OCI-LY7 (cell line): ENCODE results near the gene ITLN2. TPM values are rescaled to one million over a fixed set of nuclear protein-coding genes. Genes with fewer than 3 reads are reported as not detected.

Experiments used
- BruUV-seq: library from RNA; stranded (reverse); fragments of 400-500 nt; replicated peaks from 2 replicates; lab custom pipeline; 2021; lab: Mats Ljungman, UMichigan
- CTCF ChIA-PET: fragments of 300-600 bp; sonication (Branson Sonifier 250); formaldehyde crosslinking; loops from one replicate; lab custom pipeline; 2022; ENCODE audit warnings: antibody characterized with exemption; ENCODE audit not compliant: unreplicated experiment; lab: Charles Lee
- POLR2A ChIA-PET: fragments of 300-600 bp; sonication (Branson Sonifier 250); formaldehyde crosslinking; loops from one replicate; lab custom pipeline; 2022; ENCODE audit warnings: antibody characterized with exemption; lab: Charles Lee
- DNase-seq: peaks from one replicate; pipeline ENCODE4 v3.0.0-alpha.2; 2015; ENCODE audit warnings: low spot score
- H2AFZ ChIP-seq: fragments of 200-600 bp; sonication (generic), shearing (Covaris generic); 2 replicates; pipeline ENCODE4 v1.6.1; 2014; ENCODE audit warnings: mild to moderate bottlenecking, antibody characterized with exemption, low read length, moderate library complexity
- H3K27ac ChIP-seq: fragments of 200-600 bp; sonication (generic); 2 replicates; pipeline ENCODE4 v1.5.1; 2014; ENCODE audit warnings: mixed run types, low read depth, mild to moderate bottlenecking, moderate library complexity, low read length, inconsistent platforms; ENCODE audit not compliant: poor library complexity, severe bottlenecking
- H3K36me3 ChIP-seq: fragments of 200-600 bp; sonication (generic); 2 replicates; pipeline ENCODE4 v1.6.1; 2014; ENCODE audit warnings: mild to moderate bottlenecking, antibody characterized with exemption, low read length, moderate library complexity, mixed read lengths; ENCODE audit not compliant: insufficient read depth
- H3K4me1 ChIP-seq: fragments of 200-600 bp; sonication (generic); 2 replicates; pipeline ENCODE4 v1.5.1; 2014; ENCODE audit warnings: mild to moderate bottlenecking, low read length; ENCODE audit not compliant: insufficient read depth, poor library complexity, severe bottlenecking
- H3K4me2 ChIP-seq: fragments of 200-600 bp; sonication (generic); 2 replicates; pipeline ENCODE4 v1.6.1; 2014; ENCODE audit warnings: mild to moderate bottlenecking, low read length
- H3K4me3 ChIP-seq: fragments of 200-600 bp; sonication (generic); 2 replicates; pipeline ENCODE4 v1.5.1; 2014; ENCODE audit warnings: mild to moderate bottlenecking, low read depth, low read length; ENCODE audit not compliant: poor library complexity, severe bottlenecking
- H3K79me2 ChIP-seq: fragments of 200-600 bp; sonication (generic); 2 replicates; pipeline ENCODE4 v1.6.1; 2016; ENCODE audit warnings: low read depth, mild to moderate bottlenecking, low read length, moderate library complexity, mixed read lengths; ENCODE audit not compliant: insufficient read depth
- H3K9me2 ChIP-seq: fragments of 200-600 bp; sonication (generic); 2 replicates; pipeline ENCODE4 v1.6.1; 2016; ENCODE audit warnings: mild to moderate bottlenecking, low read length, mixed read lengths; ENCODE audit not compliant: insufficient read depth
- H3K9me3 ChIP-seq: fragments of 200-600 bp; sonication (generic); 2 replicates; pipeline ENCODE4 v1.6.1; 2014; ENCODE audit warnings: mild to moderate bottlenecking, mixed run types, low read length, mixed read lengths
- H4K20me1 ChIP-seq: fragments of 200-600 bp; sonication (generic); 2 replicates; pipeline ENCODE4 v1.6.1; 2014; ENCODE audit warnings: mild to moderate bottlenecking, antibody characterized with exemption, low read length, moderate library complexity, mixed read lengths; ENCODE audit not compliant: insufficient read depth
- CTCF ChIP-seq: fragments of 200-600 bp; sonication (generic); conservative IDR thresholded peaks from 2 replicates; pipeline ENCODE4 v1.5.1; 2014; ENCODE audit warnings: mild to moderate bottlenecking, antibody characterized with exemption, low read length, moderate library complexity, mixed read lengths
- EZH2phosphoT487 ChIP-seq: fragments of 200-600 bp; sonication (generic); IDR thresholded peaks from 2 replicates; pipeline ENCODE4 v1.6.1; 2018; ENCODE audit warnings: low read depth, borderline replicate concordance, mild to moderate bottlenecking, mixed run types, antibody characterized with exemption, low read length, moderate library complexity, mixed read lengths
- intact Hi-C: fragments of 100-400 bp; cut with micrococcal nuclease; formaldehyde crosslinking; loops from one replicate; pipeline ENCODE4 v1.10.0; 2022; ENCODE audit not compliant: unreplicated experiment
- total RNA-seq, 2 experiments: library from RNA; depleted of rRNA in 1 of 2; stranded (reverse); fragments of >200 nt in 1 of 2; shearing (Covaris generic) in 1 of 2; gene quantifications; 2 replicates each; pipeline ENCODE4 v1.2.3, GENCODE V29; 2014 to 2022

Gene ITLN2
- total RNA-seq, 2 experiments from 2014 or later: not detected

GRCh38 chr1:160952129-160952510 lies 2.5 kb downstream of the ITLN2 start:
- H3K36me3 ChIP-seq: no peaks in the 10 kb centered on the region
- no peak for TF ChIP-seq CTCF
- no peak for TF ChIP-seq EZH2phosphoT487
- H3K4me3 ChIP-seq: no peak overlapping the region
- intact Hi-C loops: loop anchor here (10.0 kb wide), 1 partner anchor 337 kb away; no protein-coding TSS in a partner anchor
- H4K20me1 ChIP-seq: no peaks in the 10 kb centered on the region
- no peak overlapping the region for H2AFZ ChIP-seq
- no peak overlapping the region for H3K27ac ChIP-seq
- no TSS peak for BruUV-seq
- H3K4me2 ChIP-seq: no peak overlapping the region
- DNase-seq: no peak
- ChIA-PET CTCF (interaction anchor here (0.6 to 5.1 kb wide), 8 partner anchors 17 to 277 kb away, joined by 3 to 52 read pairs (median 3); partner anchors contain the start of gene ITLN1), POLR2A (interaction anchor here (0.5 to 1.6 kb wide), 6 partner anchors 8 to 135 kb away, joined by 3 to 8 read pairs (median 3); no protein-coding TSS in a partner anchor)
- no peaks in the 10 kb centered on the region for H3K9me2 ChIP-seq
- H3K9me3 ChIP-seq: no peaks in the 10 kb centered on the region
- no peaks in the 10 kb centered on the region for H3K4me1 ChIP-seq
- H3K79me2 ChIP-seq: no peaks in the 10 kb centered on the region

GRCh38 chr1:160951443-160952128 lies 3.0 kb downstream of the ITLN2 start:
- CTCF ChIA-PET: interaction anchor here (0.6 to 5.1 kb wide), 8 partner anchors 16 to 276 kb away, joined by 3 to 52 read pairs (median 3); partner anchors contain the start of gene ITLN1
- intact Hi-C loops: loop anchor here (1.0 to 10.0 kb wide), 5 partner anchors 116 to 337 kb away; no protein-coding TSS in a partner anchor
- Histone ChIP-seq H3K4me1 (no peaks in the 10 kb centered on the region), H4K20me1 (no peaks in the 10 kb centered on the region), H3K4me2 (no peak overlapping the region), H3K4me3 (no peak overlapping the region), H3K9me2 (no peaks in the 10 kb centered on the region), H3K9me3 (no peaks in the 10 kb centered on the region), H3K27ac (no peak overlapping the region), H3K36me3 (no peaks in the 10 kb centered on the region), H3K79me2 (no peaks in the 10 kb centered on the region), H2AFZ (no peak overlapping the region)
- DNase-seq: peak; percentile 80
- no TSS peak for BruUV-seq
- POLR2A ChIA-PET: interaction anchor here (0.6 to 1.6 kb wide), 4 partner anchors 115 to 120 kb away, joined by 3 to 8 read pairs (median 5); no protein-coding TSS in a partner anchor
- TF ChIP-seq EZH2phosphoT487: no peak
- peak; percentile 93 for TF ChIP-seq CTCF

- POLR2A ChIA-PET: no interaction called here
- Histone ChIP-seq H3K36me3 (no peaks in the 10 kb centered on the region), H3K9me3 (no peaks in the 10 kb centered on the region), H3K4me2 (no peak overlapping the region), H3K4me1 (no peaks in the 10 kb centered on the region), H4K20me1 (no peaks in the 10 kb centered on the region), H3K79me2 (no peaks in the 10 kb centered on the region), H2AFZ (no peak overlapping the region), H3K27ac (no peak overlapping the region), H3K4me3 (no peak overlapping the region), H3K9me2 (no peaks in the 10 kb centered on the region)
- no peak for DNase-seq
- TF ChIP-seq CTCF (no peak), EZH2phosphoT487 (no peak)
- CTCF ChIA-PET: interaction anchor here (5.1 kb wide), 1 partner anchor 115 kb away, joined by 52 read pairs; no protein-coding TSS in a partner anchor
- intact Hi-C loops: loop anchor here (1.0 to 10.0 kb wide), 5 partner anchors 115 to 336 kb away; no protein-coding TSS in a partner anchor
- no TSS peak for BruUV-seq
Observed at GRCh38 chr1:160950657-160951056, 4.0 kb downstream of the ITLN2 start.
